ENCODE data around the gene IGFN1.
"Not testable (repeated sequence)": the region's sequence is repeated elsewhere in the genome, so short reads cannot be mapped to it uniquely, and the experiment has no call there.

IGFN1 gene

DNA sequence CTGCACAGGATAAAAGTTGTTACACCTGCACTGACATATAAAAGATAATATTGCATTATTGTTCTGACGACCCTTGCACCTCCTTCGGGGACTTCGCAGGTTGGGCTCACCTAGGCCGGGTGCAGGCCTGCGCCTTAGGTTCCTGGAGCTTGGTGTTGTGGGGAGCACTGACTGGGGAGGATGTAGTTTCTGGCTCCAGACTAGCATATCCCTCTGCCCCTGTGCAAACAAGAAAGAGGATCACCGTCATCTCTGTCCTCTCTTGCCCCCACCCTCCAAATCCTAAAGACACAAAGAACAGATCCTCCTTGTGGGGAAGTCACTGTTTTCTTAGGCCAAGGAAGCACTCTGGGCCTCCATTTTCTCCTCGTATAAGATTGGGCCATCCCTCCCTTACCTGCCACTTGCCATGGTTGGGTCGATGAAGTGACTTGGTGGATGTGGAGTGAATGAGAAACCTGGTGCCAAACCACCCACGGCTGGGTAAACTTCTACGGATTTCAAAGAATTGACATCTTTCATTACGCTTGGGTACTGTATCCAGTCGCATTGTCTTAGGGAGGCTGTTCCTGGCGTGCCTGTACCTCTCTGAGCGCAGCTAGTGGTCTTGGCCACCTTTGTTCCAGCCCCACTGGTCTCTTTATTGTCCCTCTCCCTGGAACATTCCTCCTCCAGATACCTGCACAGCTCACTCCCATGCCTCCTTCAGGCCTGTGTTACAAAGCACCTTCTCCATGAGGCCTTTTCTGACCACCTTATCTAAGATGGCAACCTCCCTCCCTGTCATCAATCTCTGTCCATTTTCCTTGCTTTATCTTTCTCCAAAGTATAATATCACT is 58.3 kb downstream of the IGFN1 start:
- FAIRE-seq (no peak), DNase-seq (ENCODE audit: insufficient read length, low spot score) (no peak)
- TF ChIP-seq POLR2A (IDR thresholded peaks at IDR 0.05; ENCODE audit: low read depth, low read length), result no peak

DNA sequence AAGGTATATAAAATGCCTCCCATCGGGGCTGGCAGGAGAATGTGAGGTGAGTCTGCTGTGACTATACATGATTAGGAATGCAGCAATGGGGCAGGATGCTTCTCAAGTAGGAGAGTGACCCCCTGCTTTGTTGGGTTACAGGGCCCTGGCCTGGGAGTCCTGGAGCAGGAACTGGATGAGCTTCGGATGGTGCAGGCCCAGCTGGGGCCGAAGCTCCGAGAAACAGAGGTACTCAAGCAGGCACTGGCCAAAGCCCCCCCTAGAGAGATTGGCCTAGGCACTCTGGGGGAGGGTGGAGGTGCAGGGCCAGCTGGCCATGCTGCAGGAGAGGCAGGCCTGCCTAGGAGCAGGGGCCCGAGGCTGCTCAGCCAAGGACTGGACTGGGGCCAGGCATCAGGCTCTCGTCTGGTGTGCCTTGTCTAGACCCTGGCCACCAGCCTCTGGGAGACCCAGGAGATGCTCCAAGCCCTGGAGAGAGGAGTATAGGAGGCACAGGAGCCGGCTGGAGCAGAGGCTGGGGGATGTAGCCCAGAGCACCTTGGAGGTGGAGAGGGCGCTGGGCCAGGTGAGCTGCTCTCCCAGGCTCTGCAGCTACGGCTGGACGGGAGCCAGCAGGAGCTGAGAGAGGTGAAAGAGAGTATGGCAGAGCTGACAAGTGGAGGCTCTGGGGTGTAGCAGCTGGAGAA is 59.8 kb downstream of the IGFN1 start:
- FAIRE-seq (no peak), DNase-seq (ENCODE audit: insufficient read length, low spot score) (no peak)
- no peak for TF ChIP-seq POLR2A (IDR thresholded peaks at IDR 0.05; ENCODE audit: low read depth, low read length)

DNA sequence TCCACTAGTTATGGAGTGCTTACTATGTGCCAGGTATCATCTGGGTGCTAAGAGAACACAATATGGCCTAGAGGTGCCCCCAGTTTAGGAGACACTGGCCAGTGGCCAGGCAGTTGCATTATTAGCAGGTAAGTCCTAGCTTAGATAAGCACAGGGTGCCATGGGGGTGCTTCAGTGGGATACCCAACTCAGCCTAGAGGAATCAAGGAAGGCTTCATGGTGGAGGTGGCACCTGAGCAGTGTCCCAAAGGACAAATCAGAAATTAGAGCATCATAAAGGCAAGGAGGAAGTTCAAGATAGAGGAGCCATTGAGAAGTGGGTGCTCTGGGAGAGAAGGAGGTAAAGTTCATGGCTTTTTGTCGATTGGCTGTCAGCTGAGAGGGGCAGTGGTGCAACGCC is 60.8 kb downstream of the IGFN1 start:
- DNase-seq (ENCODE audit: insufficient read length, low spot score) (no peak), FAIRE-seq (no peak)
- no peak for TF ChIP-seq POLR2A (IDR thresholded peaks at IDR 0.05; ENCODE audit: low read depth, low read length)

DNA sequence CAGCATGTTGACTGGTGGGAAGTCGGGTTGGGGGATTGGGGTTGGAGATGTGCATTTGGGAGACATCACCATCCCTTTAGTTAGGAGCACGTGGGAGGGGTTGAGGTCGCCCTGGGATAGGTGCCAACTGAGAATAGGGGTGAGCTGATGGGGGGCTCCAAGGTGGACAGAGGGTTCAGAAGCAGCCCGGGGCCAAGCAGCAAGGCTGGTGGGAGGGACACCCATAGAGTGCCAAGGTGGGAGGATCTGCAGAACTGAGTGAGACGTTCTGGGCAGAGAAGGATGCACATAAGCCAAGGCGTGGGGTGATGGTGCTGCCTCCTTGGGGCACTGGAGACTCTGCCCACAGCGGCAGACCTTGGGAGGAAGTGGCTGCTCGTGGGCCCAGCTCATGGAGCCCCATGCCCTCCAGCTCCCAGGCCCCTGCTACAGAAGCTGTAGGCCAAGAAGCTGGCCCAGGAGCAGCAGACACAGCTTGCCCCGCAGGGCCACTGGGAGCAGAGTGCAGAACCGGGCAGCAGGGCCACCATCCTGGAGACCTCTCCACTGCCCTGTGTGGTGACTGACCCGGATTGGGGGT is 61.3 kb downstream of the IGFN1 start:
- DNase-seq (ENCODE audit: insufficient read length, low spot score), result no peak
- FAIRE-seq, result no peak
- no peak for TF ChIP-seq POLR2A (IDR thresholded peaks at IDR 0.05; ENCODE audit: low read depth, low read length)

DNA sequence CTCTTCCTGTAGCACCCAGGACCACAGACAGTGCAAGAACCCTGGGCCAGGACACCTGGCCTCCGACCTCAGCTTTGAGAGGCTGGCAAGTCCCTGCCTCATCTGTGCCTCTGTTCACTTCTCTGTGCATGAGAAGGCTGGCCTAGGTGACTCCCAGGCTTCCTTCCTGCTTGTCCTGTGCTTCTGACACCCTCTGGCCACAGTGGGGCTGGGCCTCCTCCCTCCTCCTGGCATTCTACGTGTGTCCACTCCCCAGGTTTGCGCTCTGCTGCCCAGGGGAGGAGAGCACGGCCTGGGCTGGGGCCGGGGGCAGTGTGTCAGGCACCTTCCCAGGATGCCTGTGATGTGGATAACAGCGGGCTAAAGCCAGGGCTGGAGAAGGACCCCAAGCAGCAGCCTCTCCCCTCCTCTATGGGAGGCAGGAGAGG is 62.3 kb downstream of the IGFN1 start:
- FAIRE-seq (no peak), DNase-seq (ENCODE audit: insufficient read length, low spot score) (no peak)
- no peak for TF ChIP-seq POLR2A (IDR thresholded peaks at IDR 0.05; ENCODE audit: low read depth, low read length)

DNA sequence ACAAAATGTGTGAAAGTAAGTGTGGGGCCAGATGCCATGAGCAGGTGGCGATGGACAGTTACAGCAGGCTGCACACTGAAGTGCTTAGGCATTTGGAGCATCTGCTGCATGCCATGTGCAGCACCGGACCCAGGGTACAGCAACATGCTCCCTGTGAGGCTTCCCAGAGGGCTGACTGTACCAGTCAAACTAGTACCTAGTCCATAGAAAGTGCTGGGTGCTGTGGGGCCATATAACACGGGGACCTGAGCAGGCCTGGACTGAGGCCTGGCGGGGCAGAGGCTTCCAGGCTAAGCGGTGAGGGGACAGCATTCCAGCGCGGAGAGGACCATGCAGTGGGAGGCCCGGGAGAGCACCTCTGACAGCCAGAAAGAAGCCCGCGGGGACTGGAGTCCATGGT is 62.8 kb downstream of the IGFN1 start:
- FAIRE-seq, result no peak
- no peak for TF ChIP-seq POLR2A (IDR thresholded peaks at IDR 0.05; ENCODE audit: low read depth, low read length)
- no peak for DNase-seq (ENCODE audit: insufficient read length, low spot score)

DNA sequence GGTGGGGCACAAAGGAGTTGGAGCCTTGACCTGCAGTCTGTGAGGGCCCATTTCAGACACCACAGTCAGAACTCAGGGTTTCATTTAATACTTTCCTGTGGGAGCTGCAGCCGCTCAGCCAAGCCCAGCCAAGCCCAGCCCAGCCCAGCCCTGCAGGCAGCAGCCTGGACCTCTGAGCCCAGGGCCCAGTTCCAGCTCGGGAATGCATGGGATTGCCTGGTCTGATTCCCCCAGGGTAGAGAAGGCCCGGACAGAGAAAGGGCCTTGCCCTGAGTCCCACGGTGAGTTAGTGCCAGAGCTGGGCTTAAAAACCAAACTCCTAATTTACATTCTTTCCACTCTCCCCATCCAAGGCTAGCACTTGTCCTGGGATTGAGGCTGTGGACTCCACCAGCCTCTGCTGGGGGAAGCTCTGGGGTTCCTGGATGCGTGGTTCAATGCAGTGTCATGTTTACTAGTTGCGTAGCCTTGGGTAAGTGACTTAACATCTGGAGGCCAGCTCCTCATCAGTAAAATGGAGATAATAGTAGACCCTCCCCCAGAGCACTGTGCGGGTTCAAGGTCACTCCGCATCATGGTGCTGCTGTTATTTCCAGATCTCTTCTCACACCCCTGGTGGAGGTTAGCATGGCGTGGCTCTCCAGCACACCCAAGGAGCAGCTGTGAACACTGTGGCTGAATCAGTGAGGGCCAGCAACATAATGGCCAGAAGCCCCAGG is 63.4 kb downstream of the IGFN1 start:
- no peak for TF ChIP-seq POLR2A (IDR thresholded peaks at IDR 0.05; ENCODE audit: low read depth, low read length)
- no peak for DNase-seq (ENCODE audit: insufficient read length, low spot score)
- no peak for FAIRE-seq

DNA sequence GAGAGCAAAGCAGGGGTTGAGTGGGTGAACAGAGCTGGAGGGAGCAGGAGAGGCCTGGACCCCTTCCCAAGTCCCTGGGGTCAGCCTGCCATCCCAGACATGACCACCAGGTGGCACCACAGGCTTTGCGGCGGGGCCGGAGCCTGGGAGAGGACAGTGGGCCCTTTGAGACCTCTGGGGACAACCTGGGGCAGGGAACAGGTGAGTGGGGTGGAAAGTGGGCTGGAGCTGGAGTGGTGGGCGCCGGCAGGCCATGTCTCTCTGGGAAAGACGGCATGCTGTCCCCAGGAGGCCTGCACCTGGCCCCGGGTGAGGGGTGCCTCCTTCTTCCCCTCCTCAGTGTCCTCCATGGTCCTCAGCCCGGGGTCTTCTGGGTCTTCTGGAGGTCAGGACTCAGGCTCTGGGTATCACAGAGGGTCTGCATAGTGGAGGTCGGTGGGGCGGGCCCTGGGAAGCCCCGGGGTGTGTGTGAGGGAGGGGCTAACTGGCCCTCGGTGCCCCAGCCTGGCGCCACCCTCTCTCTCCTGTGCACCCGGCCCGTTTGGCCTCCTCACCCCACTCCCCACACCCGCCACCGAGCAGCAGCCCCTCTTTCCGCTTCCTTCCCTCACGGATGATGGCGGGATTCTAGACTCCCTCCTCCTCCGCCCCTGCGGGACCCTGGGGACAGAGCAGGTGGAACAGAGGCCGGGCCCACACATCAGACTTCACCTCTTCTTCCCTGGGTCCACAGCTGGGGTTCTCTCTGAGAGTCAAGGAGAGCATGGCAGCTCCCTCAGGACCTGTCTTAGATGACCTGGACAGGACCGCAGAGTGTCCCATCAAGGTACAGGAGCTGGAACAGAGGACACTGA is 64.2 kb downstream of the IGFN1 start:
- peak; percentile 73 for DNase-seq (ENCODE audit: insufficient read length, low spot score)
- TF ChIP-seq POLR2A (IDR thresholded peaks at IDR 0.05; ENCODE audit: low read depth, low read length), result no peak
- no peak for FAIRE-seq

DNA sequence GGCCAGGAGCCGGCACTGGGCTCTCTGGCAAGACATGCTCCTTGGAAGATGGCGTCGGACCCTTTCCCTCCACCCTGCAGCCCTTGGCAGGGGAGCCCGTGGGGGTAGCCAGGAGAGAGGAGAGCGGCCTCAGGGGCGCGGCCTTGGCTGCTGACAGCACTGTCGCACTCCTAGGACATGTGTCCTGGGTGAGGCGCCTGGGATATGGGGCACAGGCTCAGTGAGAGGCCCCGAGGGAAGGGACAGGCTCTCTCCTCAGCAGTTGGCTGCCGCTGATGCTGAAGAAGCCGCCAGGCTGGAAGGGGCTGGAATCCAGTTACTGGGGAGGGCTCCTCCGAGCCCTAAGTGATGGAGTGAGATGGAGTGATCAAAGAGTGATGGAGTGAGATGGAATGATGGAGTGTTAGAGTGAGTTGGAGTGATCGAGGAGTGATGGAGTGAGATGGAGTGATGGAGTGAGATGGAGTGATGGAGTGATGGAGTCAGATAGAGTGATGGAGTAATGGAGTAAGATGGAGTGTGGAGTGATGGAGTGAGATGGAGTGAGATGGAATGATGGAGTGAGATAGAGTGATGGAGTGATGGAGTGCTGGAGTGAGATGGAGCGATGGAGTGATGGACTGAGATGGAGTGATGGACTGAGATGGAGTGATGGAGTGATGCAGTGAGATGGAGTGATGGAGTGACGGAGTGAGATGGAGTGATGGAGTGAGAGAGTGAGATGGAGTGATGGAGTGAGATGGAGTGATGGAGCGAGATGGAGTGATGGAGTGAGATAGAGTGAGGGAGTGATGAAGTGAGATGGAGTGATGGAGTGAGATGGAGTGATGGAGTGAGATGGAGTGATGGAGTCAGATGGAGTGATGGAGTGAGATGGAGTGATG is 65.1 kb downstream of the IGFN1 start:
- FAIRE-seq, result no peak
- TF ChIP-seq POLR2A (IDR thresholded peaks at IDR 0.05; ENCODE audit: low read depth, low read length), result no peak
- no peak for DNase-seq (ENCODE audit: insufficient read length, low spot score)

DNA sequence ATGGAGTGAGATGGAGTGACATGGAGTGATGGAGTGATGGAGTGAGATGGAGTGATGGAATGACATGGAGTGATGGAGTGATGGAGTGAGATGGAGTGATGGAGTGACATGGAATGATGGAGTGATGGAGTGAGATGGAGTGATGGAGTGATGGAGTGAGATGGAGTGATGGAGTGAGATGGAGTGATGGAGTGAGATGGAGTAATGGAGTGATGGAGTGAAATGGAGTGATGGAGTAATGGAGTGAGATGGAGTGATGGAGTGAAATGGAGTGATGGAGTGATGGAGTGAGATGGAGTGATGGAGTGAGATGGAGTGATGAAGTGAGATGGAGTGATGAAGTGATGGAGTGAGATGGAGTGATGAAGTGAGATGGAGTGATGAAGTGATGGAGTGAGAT is 67.5 kb downstream of the IGFN1 start:
- DNase-seq (ENCODE audit: insufficient read length, low spot score); FAIRE-seq: not testable (repeated sequence)

DNA sequence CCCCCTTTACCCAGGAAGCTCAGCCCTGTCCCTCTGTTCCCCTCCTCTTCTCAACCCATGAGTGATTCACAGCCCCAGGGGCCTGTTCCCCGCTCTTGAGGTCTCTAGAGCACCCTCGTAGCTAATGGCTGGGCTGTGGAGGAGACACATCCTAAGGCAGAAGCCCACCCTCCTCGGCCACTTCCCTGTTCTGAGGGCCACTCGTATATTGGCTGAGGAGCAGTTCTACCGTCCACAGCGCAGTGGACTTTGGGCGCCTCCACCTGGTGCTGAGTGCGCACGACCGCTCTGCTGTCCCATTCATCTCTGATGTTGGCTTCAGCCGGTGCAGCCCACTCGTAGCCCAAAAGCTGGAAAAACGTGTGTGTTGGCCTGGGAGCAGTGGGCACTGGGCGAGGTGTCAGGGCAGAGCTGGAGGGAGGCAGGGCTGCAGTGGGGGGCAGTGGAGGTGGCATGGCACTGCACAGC is 68.2 kb downstream of the IGFN1 start:
- no peak for TF ChIP-seq POLR2A (IDR thresholded peaks at IDR 0.05; ENCODE audit: low read depth, low read length)
- FAIRE-seq (no peak), DNase-seq (ENCODE audit: insufficient read length, low spot score) (no peak)

DNA sequence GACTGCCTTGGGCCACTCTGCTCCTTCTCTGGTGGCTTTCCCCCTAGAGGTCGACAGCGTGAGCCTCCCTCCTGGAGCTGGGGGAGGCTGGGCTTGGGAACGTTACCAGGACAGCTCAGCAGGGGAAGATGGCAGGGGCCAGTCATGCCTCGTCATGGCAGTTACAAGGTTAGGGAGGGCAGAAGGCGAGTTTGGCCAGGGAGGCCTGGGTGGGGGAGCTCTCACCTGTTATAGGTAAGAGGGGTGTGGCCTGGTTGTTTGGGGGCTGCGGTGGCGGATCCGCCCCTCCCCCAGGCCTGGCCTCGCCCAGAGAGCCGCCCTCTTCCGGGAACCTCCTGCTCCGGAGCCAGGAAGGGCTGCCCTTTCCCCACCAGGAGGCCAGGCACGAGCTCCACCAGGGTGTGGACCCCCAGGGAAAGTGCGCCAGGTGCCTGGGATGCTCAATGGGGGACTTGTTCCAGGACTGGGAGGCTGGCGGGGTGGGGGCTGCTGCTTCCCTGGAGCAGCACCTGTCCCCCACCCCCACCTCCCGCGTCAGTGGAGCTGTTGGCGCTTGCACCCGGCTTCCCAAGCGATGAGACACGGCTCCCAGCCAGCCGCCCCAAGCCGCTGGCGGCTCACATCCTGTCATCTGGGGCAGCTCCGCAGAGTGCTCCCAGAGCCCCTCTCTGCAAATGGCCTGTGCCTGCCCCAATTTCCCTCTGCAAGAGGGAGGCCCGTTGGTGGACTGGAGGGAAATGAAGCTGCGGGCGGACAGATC is 69.0 kb downstream of the IGFN1 start:
- FAIRE-seq (no peak), DNase-seq (ENCODE audit: insufficient read length, low spot score) (no peak)
- TF ChIP-seq POLR2A (IDR thresholded peaks at IDR 0.05; ENCODE audit: low read depth, low read length), result no peak

Data from H54 (cell line).